H9 (cell line): Measurements from ENCODE around the gene DSTN. TPM values are rescaled to one million over a fixed set of nuclear protein-coding genes. Genes with fewer than 3 reads are reported as not detected.

Source experiments
- DNase-seq: peaks from one replicate; pipeline ENCODE4 v3.0.0-alpha.2; 2017
- H2AFZ ChIP-seq: one replicate; pipeline ENCODE4 v1.6.1; 2013; ENCODE audit warnings: mild to moderate bottlenecking, low read length, control low read depth, moderate library complexity
- H2AK5ac ChIP-seq: 2 replicates; pipeline ENCODE4 v1.6.1; 2013; ENCODE audit warnings: low read length, control low read depth, mixed read lengths; ENCODE audit not compliant: insufficient read length
- H2BK120ac ChIP-seq: one replicate; pipeline ENCODE4 v1.6.1; 2013; ENCODE audit warnings: low read depth, mild to moderate bottlenecking, low read length, control low read depth, inconsistent platforms; ENCODE audit not compliant: poor library complexity, severe bottlenecking
- H2BK12ac ChIP-seq: 2 replicates; pipeline ENCODE4 v1.6.1; 2013; ENCODE audit warnings: low read length, control low read depth, mixed read lengths, low read depth; ENCODE audit not compliant: insufficient read length
- H2BK15ac ChIP-seq: 2 replicates; pipeline ENCODE4 v1.6.1; 2013; ENCODE audit warnings: low read depth, low read length, control low read depth
- H2BK20ac ChIP-seq: one replicate; pipeline ENCODE4 v1.6.1; 2013; ENCODE audit warnings: low read depth, mild to moderate bottlenecking, low read length, control low read depth, inconsistent platforms; ENCODE audit not compliant: poor library complexity, severe bottlenecking
- H2BK5ac ChIP-seq: 2 replicates; pipeline ENCODE4 v1.6.1; 2013; ENCODE audit warnings: low read length, control low read depth, mixed read lengths; ENCODE audit not compliant: insufficient read length
- H3K14ac ChIP-seq: 2 replicates; pipeline ENCODE4 v1.6.1; 2013; ENCODE audit warnings: low read length, control low read depth; ENCODE audit not compliant: insufficient read depth
- H3K18ac ChIP-seq: 2 replicates; pipeline ENCODE4 v1.6.1; 2013; ENCODE audit warnings: low read depth, mild to moderate bottlenecking, mixed read lengths, low read length, control low read depth; ENCODE audit not compliant: insufficient read length
- H3K23ac ChIP-seq: 2 replicates; pipeline ENCODE4 v1.6.1; 2013; ENCODE audit warnings: low read length, control low read depth, mixed read lengths, low read depth; ENCODE audit not compliant: insufficient read length
- H3K23me2 ChIP-seq: 2 replicates; pipeline ENCODE4 v1.6.1; 2013; ENCODE audit warnings: low read depth, mild to moderate bottlenecking, mixed read lengths, low read length, control low read depth; ENCODE audit not compliant: insufficient read length, poor library complexity, severe bottlenecking
- H3K27ac ChIP-seq: 2 replicates; pipeline ENCODE4 v1.5.1; 2013; ENCODE audit warnings: low read length, control low read depth, mixed read lengths, low read depth; ENCODE audit not compliant: insufficient read length
- H3K27me3 ChIP-seq: 2 replicates; pipeline ENCODE4 v1.6.1; 2013; ENCODE audit warnings: low read length, control low read depth, inconsistent platforms; ENCODE audit not compliant: insufficient read depth
- H3K4ac ChIP-seq: 2 replicates; pipeline ENCODE4 v1.6.1; 2013; ENCODE audit warnings: low read depth, mild to moderate bottlenecking, control low read depth, inconsistent platforms, low read length, moderate library complexity
- H3K4me1 ChIP-seq: 2 replicates; pipeline ENCODE4 v1.6.1; 2013; ENCODE audit warnings: low read length, control low read depth, inconsistent platforms; ENCODE audit not compliant: insufficient read depth
- H3K4me2 ChIP-seq: 2 replicates; pipeline ENCODE4 v1.6.1; 2013; ENCODE audit warnings: low read length, control low read depth, mixed read lengths; ENCODE audit not compliant: insufficient read length, insufficient read depth
- H3K56ac ChIP-seq: 2 replicates; pipeline ENCODE4 v1.6.1; 2013; ENCODE audit warnings: low read depth, mild to moderate bottlenecking, mixed read lengths, low read length, control low read depth; ENCODE audit not compliant: insufficient read length
- H3K79me1 ChIP-seq: 2 replicates; pipeline ENCODE4 v1.6.1; 2013; ENCODE audit warnings: low read depth, mild to moderate bottlenecking, moderate library complexity, low read length, control low read depth, inconsistent platforms; ENCODE audit not compliant: insufficient read depth, poor library complexity, severe bottlenecking
- H3K79me2 ChIP-seq: 2 replicates; pipeline ENCODE4 v1.6.1; 2013; ENCODE audit warnings: low read length, control low read depth, inconsistent platforms; ENCODE audit not compliant: insufficient read depth
- H3K9ac ChIP-seq: 2 replicates; pipeline ENCODE4 v1.6.1; 2013; ENCODE audit warnings: low read length, control low read depth, mixed read lengths; ENCODE audit not compliant: insufficient read length; ENCODE audit errors: extremely low read depth
- H3K9me3 ChIP-seq: one replicate; pipeline ENCODE4 v1.6.1; 2013; ENCODE audit warnings: low read depth, low read length, inconsistent platforms; ENCODE audit not compliant: control insufficient read depth
- H3T11ph ChIP-seq: one replicate; pipeline ENCODE4 v1.6.1; 2013; ENCODE audit warnings: mild to moderate bottlenecking, low read length, control low read depth, inconsistent platforms
- H4K20me1 ChIP-seq: one replicate; pipeline ENCODE4 v1.6.1; 2013; ENCODE audit not compliant: control insufficient read depth, insufficient read length, insufficient read depth
- H4K5ac ChIP-seq: 2 replicates; pipeline ENCODE4 v1.6.1; 2013; ENCODE audit warnings: low read depth, mild to moderate bottlenecking, mixed read lengths, low read length, control low read depth; ENCODE audit not compliant: insufficient read length
- H4K8ac ChIP-seq: replicated peaks from 2 replicates; pipeline ENCODE4 v1.6.1; 2013; ENCODE audit warnings: low read length, control low read depth, mixed read lengths, low read depth; ENCODE audit not compliant: insufficient read length
- H4K91ac ChIP-seq: 2 replicates; pipeline ENCODE4 v1.6.1; 2013; ENCODE audit warnings: low read depth, mild to moderate bottlenecking, moderate library complexity, mixed read lengths, low read length, control low read depth; ENCODE audit not compliant: insufficient read length
- H3K27ac Mint-ChIP-seq, 3 experiments: 2 replicates in 2 of 3; 3 replicates in 1 of 3; pipeline ENCODE4 v1.8.0; 2020 to 2021; ENCODE audit warnings: mixed read lengths in 3 of 3, mild to moderate bottlenecking in 1 of 3, moderate library complexity in 1 of 3
- H3K27me3 Mint-ChIP-seq: 2 replicates; pipeline ENCODE4 v1.8.0; 2021; ENCODE audit warnings: low read depth, mild to moderate bottlenecking, moderate library complexity, mixed read lengths
- H3K36me3 Mint-ChIP-seq, 3 experiments: 2 replicates in 2 of 3; 3 replicates in 1 of 3; pipeline ENCODE4 v1.8.0; 2020 to 2021; ENCODE audit warnings: low read depth in 3 of 3, mixed read lengths in 3 of 3; ENCODE audit not compliant: insufficient read depth in 1 of 3
- H3K4me1 Mint-ChIP-seq, 2 experiments: 2 replicates each; pipeline ENCODE4 v1.8.0; 2020; ENCODE audit warnings: mixed read lengths in 2 of 2
- H3K4me3 Mint-ChIP-seq, 2 experiments: 2 replicates in 1 of 2; 3 replicates in 1 of 2; pipeline ENCODE4 v1.8.0; 2020 to 2021; ENCODE audit warnings: mild to moderate bottlenecking in 2 of 2, mixed read lengths in 2 of 2, moderate library complexity in 1 of 2
- H3K9me3 Mint-ChIP-seq, 2 experiments: 2 replicates in 1 of 2; 3 replicates in 1 of 2; pipeline ENCODE4 v1.8.0; 2020; ENCODE audit warnings: mild to moderate bottlenecking in 2 of 2, mixed read lengths in 2 of 2, moderate library complexity in 1 of 2
- CTCF ChIP-seq: fragments of 200-600 bp; sonication (generic); conservative IDR thresholded peaks from 3 replicates; pipeline ENCODE4 v1.8.0; 2021; ENCODE audit warnings: antibody characterized with exemption, mild to moderate bottlenecking
- WGBS: extraction: QIAGEN DNeasy Blood & Tissue Kit; methylation state at CpG from one replicate; pipeline ENCODE4 v1.1.7; 2013; ENCODE audit warnings: missing lambda C conversion rate, low lambda C conversion rate, mixed read lengths; ENCODE audit not compliant: insufficient read length; ENCODE audit errors: extremely low coverage; 5-methylcytosine and 5-hydroxymethylcytosine counted together
- total RNA-seq: library from RNA; stranded (reverse); gene quantifications from 2 replicates; pipeline ENCODE4 v1.2.1, GENCODE V29; 2021

Gene DSTN
- total RNA-seq, 1 experiment from 2014 or later: 145 TPM

DNA sequence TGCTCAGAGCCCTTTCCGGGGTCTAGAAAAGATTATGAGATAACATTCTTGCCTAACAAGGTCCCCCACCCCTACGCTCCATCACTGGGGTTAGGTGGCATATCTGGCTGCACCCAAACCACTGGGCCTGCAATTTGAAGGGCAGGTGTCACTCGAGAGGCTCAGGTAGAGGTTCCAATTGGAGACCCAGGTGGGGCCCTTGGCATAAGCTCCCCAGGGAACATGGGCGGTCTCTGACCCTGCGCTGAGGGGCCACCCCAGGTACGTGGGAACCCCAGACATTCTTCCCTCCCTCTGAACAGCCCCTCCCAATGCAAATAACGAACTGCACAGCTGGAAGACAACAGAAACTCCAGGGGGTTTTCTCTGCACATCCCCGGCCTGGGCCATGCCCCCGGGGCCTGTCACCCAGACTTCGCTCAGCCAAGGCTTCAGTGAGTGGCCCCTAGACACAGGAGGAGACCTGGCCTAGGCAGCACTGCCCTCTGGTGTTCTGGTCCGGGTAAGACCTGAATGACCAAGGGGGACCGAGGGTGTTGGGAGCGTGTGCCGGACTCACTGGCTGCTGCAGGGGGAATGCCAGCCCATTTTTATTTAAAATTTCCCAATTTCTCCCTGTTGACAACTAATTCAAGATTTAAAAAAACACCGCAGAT, 47.5 kb downstream of the DSTN start:
- Histone ChIP-seq H4K8ac (no peak overlapping the region), H2AK5ac (no peak overlapping the region), H3K79me2 (no peaks in the 10 kb centered on the region), H2BK12ac (no peak overlapping the region), H3K27me3 (no peaks in the 10 kb centered on the region), H3K23ac (no peak overlapping the region), H2BK15ac (no peak overlapping the region), H4K20me1 (no peaks in the 10 kb centered on the region), H2BK20ac (no peak overlapping the region), H3K18ac (no peak overlapping the region), H3T11ph (no peak overlapping the region), H4K5ac (no peak overlapping the region), H2AFZ (no peak overlapping the region), H3K14ac (no peak overlapping the region), H3K9ac (no peak overlapping the region), H3K79me1 (no peaks in the 10 kb centered on the region), H3K4me2 (no peak overlapping the region), H3K9me3 (no peaks in the 10 kb centered on the region), H3K23me2 (no peaks in the 10 kb centered on the region), H3K27ac (no peak overlapping the region), H4K91ac (no peak overlapping the region), H3K56ac (no peak overlapping the region), H3K4me1 (no peaks in the 10 kb centered on the region), H2BK5ac (no peak overlapping the region), H2BK120ac (no peak overlapping the region), H3K4ac (no peak overlapping the region)
- Mint-ChIP-seq H3K27me3 (no peaks in the 10 kb centered on the region; the same call in 1 of the 2 replicates), H3K9me3 (no peaks in the 10 kb centered on the region), H3K27ac (peak overlapping the region in 1 of 3 experiments; percentile 55; a peak in 1 of 7 replicates), H3K4me1 (peaks cover 6 to 13% of the 10 kb centered on the region in 2 experiments), H3K4me3 (no peak overlapping the region), H3K36me3 (peaks cover 17 to 59% (median 53%) of the 10 kb centered on the region in 3 experiments; a peak in 6 of 7 replicates)
- peak; percentile 86 for TF ChIP-seq CTCF
- peak; percentile 77 for DNase-seq
- no CpG with 5 or more reads among the region's 15 CpGs for WGBS
